BLaER1 (cell line): ENCODE results near the gene GPX5.

ENCODE experiments used
- H3K27ac ChIP-seq: shearing (Covaris generic); formaldehyde crosslinking; 2 replicates; pipeline ENCODE4 v1.8.1; 2022
- H3K27me3 ChIP-seq: shearing (Covaris generic); formaldehyde crosslinking; 2 replicates; pipeline ENCODE4 v1.8.1; 2022
- H3K36me3 ChIP-seq: shearing (Covaris generic); formaldehyde crosslinking; 2 replicates; pipeline ENCODE4 v1.8.1; 2022
- H3K4me1 ChIP-seq: shearing (Covaris generic); formaldehyde crosslinking; 2 replicates; pipeline ENCODE4 v1.8.1; 2022
- H3K4me2 ChIP-seq: shearing (Covaris generic); formaldehyde crosslinking; 2 replicates; pipeline ENCODE4 v1.8.1; 2022
- H3K4me3 ChIP-seq: shearing (Covaris generic); formaldehyde crosslinking; 2 replicates; pipeline ENCODE4 v1.8.1; 2022
- H3K9ac ChIP-seq: shearing (Covaris generic); formaldehyde crosslinking; 2 replicates; pipeline ENCODE4 v1.8.1; 2022
- H3K9me3 ChIP-seq: shearing (Covaris generic); formaldehyde crosslinking; 2 replicates; pipeline ENCODE4 v1.8.1; 2022
- H4K20me1 ChIP-seq: shearing (Covaris generic); formaldehyde crosslinking; 2 replicates; pipeline ENCODE4 v1.8.1; 2022
- Cebpa-rat ChIP-seq: shearing (Covaris generic); IDR thresholded peaks from 2 replicates; pipeline ENCODE4 v1.8.1; 2022

Gene GPX5

GRCh38 chr6:28555136-28555535 lies 29.5 kb downstream of the GPX5 start:
- no peaks in the 10 kb centered on the region for H3K4me1 ChIP-seq
- no peak overlapping the region for H3K4me2 ChIP-seq
- no peaks in the 10 kb centered on the region for H3K36me3 ChIP-seq
- no peak for TF ChIP-seq Cebpa-rat
- H3K27ac ChIP-seq: no peak overlapping the region
- no peak overlapping the region for H3K4me3 ChIP-seq
- no peak overlapping the region for H3K9ac ChIP-seq
- H3K27me3 ChIP-seq: no peaks in the 10 kb centered on the region
- no peaks in the 10 kb centered on the region for H3K9me3 ChIP-seq
- H4K20me1 ChIP-seq: no peaks in the 10 kb centered on the region

- H4K20me1 ChIP-seq: no peaks in the 10 kb centered on the region
- no peak for TF ChIP-seq Cebpa-rat
- H3K9ac ChIP-seq: no peak overlapping the region
- no peaks in the 10 kb centered on the region for H3K36me3 ChIP-seq
- H3K4me3 ChIP-seq: no peak overlapping the region
- H3K9me3 ChIP-seq: no peaks in the 10 kb centered on the region
- no peaks in the 10 kb centered on the region for H3K27me3 ChIP-seq
- no peaks in the 10 kb centered on the region for H3K4me1 ChIP-seq
- no peak overlapping the region for H3K27ac ChIP-seq
- H3K4me2 ChIP-seq: no peak overlapping the region
These were observed 32.9 kb downstream of the GPX5 start for GRCh38 chr6:28558629-28559028.

- Histone ChIP-seq H4K20me1 (no peaks in the 10 kb centered on the region), H3K27ac (no peak overlapping the region), H3K4me2 (no peak overlapping the region), H3K4me3 (no peak overlapping the region), H3K4me1 (no peaks in the 10 kb centered on the region), H3K27me3 (no peaks in the 10 kb centered on the region), H3K9ac (no peak overlapping the region), H3K36me3 (no peaks in the 10 kb centered on the region), H3K9me3 (peaks cover 8% of the 10 kb centered on the region; the same call in 1 of the 2 replicates)
- TF ChIP-seq Cebpa-rat: no peak
These were observed 37.9 kb downstream of the GPX5 start for GRCh38 chr6:28563430-28564095.

DNA sequence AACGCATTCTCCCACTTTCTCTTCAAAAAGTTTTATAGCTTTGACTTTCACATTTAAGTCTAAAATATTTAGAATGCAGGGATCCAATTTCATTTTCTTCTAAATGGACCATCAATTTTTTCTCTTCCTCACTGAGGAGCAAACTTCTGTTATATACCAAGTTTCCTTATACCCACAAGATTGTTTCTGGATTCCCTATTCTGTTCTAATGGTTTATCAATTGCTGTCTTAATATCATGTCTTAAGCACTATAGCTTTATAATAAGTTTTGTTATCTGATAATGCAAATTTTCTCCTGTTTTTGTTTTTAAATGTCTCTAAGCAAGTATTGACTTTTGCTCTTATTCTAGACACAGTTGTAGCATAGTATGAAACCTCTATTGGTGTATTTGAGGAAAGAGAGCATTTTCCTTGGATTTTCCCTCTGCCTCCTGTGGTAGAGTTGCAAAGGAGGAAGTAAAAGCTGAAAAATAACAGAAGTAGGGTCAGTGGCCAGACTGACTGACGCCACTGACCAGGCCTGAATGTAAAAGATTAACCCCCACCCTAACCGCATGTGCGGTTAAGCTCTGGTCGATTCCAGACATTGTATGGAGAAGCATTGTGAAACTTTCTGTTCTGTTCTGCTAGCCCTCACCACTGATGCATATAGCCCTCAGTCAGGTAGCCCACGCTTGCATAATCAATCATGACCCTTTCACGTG lies 40.3 kb downstream of the GPX5 start:
- Histone ChIP-seq H3K27me3 (no peaks in the 10 kb centered on the region), H3K4me2 (no peak overlapping the region), H3K9ac (no peak overlapping the region), H3K36me3 (no peaks in the 10 kb centered on the region), H3K4me3 (no peak overlapping the region), H3K27ac (no peak overlapping the region), H4K20me1 (no peaks in the 10 kb centered on the region), H3K4me1 (no peaks in the 10 kb centered on the region), H3K9me3 (peaks cover 8% of the 10 kb centered on the region; the same call in 1 of the 2 replicates)
- TF ChIP-seq Cebpa-rat: no peak

- Histone ChIP-seq H4K20me1 (no peaks in the 10 kb centered on the region), H3K9me3 (peaks cover 8% of the 10 kb centered on the region; the same call in 1 of the 2 replicates), H3K4me2 (no peak overlapping the region), H3K9ac (no peak overlapping the region), H3K36me3 (no peaks in the 10 kb centered on the region), H3K4me3 (no peak overlapping the region), H3K27ac (no peak overlapping the region), H3K27me3 (no peaks in the 10 kb centered on the region), H3K4me1 (no peaks in the 10 kb centered on the region)
- TF ChIP-seq Cebpa-rat: no peak
These were observed 41.0 kb downstream of the GPX5 start for GRCh38 chr6:28566527-28567252.

- H3K27ac ChIP-seq: no peak overlapping the region
- no peaks in the 10 kb centered on the region for H3K36me3 ChIP-seq
- no peak overlapping the region for H3K4me2 ChIP-seq
- H3K27me3 ChIP-seq: no peaks in the 10 kb centered on the region
- H4K20me1 ChIP-seq: no peaks in the 10 kb centered on the region
- TF ChIP-seq Cebpa-rat: no peak
- H3K4me3 ChIP-seq: no peak overlapping the region
- no peak overlapping the region for H3K9ac ChIP-seq
- no peaks in the 10 kb centered on the region for H3K4me1 ChIP-seq
- peaks cover 8% of the 10 kb centered on the region; the same call in 1 of the 2 replicates for H3K9me3 ChIP-seq
These were observed 41.8 kb downstream of the GPX5 start for GRCh38 chr6:28567506-28567905.

GRCh38 chr6:28568515-28569108 lies 42.9 kb downstream of the GPX5 start:
- H3K4me2 ChIP-seq: no peak overlapping the region
- no peak overlapping the region for H3K9ac ChIP-seq
- no peaks in the 10 kb centered on the region for H3K4me1 ChIP-seq
- no peaks in the 10 kb centered on the region for H4K20me1 ChIP-seq
- no peak overlapping the region for H3K27ac ChIP-seq
- no peaks in the 10 kb centered on the region for H3K27me3 ChIP-seq
- H3K36me3 ChIP-seq: no peaks in the 10 kb centered on the region
- TF ChIP-seq Cebpa-rat: no peak
- H3K4me3 ChIP-seq: no peak overlapping the region
- peaks cover 8% of the 10 kb centered on the region; the same call in 1 of the 2 replicates for H3K9me3 ChIP-seq

DNA sequence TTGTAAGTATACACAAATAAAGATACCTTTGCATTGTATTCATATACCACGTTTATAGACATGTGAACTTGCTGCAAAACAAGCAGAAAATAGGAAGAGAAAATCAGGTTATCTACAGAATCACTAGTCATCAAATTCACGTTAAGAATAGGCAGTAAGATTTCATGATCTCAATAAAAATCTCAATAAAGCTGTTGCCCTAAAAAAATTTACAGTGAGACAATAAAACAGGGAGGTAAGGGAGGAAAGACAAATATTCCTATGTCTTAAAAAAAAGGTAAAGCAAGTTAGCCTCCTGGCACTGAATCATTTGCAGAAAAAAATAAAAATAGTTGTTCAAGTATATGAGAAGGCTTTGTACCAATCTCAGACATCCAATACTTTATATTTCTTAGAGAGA lies 44.1 kb downstream of the GPX5 start:
- TF ChIP-seq Cebpa-rat: no peak
- no peak overlapping the region for H3K4me2 ChIP-seq
- no peak overlapping the region for H3K27ac ChIP-seq
- H3K9me3 ChIP-seq: peaks cover 8% of the 10 kb centered on the region; the same call in 1 of the 2 replicates
- no peak overlapping the region for H3K4me3 ChIP-seq
- no peaks in the 10 kb centered on the region for H3K4me1 ChIP-seq
- no peaks in the 10 kb centered on the region for H3K36me3 ChIP-seq
- no peaks in the 10 kb centered on the region for H4K20me1 ChIP-seq
- H3K9ac ChIP-seq: no peak overlapping the region
- no peaks in the 10 kb centered on the region for H3K27me3 ChIP-seq

DNA sequence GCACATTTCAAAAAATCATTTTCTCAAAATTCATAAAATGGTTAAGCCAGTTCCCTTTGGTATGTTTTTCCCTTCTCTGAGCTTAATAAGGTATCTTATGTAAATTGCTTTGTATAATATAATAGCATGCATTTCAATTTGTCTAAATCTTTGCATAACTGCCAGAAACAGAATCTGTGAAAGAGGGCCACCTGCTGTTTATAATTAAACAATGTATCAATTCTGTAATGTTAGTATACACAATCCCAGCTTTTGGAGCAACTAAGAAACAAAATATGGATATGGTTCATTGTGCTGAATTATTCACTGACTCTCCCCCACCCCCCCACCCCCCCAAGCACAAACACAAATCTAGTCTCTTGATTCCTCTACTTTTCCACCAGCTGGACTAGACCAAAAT lies 54.8 kb downstream of the GPX5 start:
- TF ChIP-seq Cebpa-rat: no peak
- Histone ChIP-seq H3K27ac (no peak overlapping the region), H3K36me3 (no peaks in the 10 kb centered on the region)

More for the DNA sequence above, 54.8 kb downstream of the GPX5 start:
- Histone ChIP-seq H4K20me1 (no peaks in the 10 kb centered on the region), H3K9ac (no peak overlapping the region), H3K9me3 (peaks cover 4% of the 10 kb centered on the region; the same call in 1 of the 2 replicates), H3K27me3 (no peaks in the 10 kb centered on the region), H3K4me3 (no peak overlapping the region), H3K4me2 (no peak overlapping the region), H3K4me1 (peaks cover 29% of the 10 kb centered on the region)
